Stimulated activated naive CD8-positive, alpha-beta T cell treated with anti-CD3 and anti-CD28 coated beads, Interleukin-15, Interleukin-2, amounts not matched to agents 100 ng/mL and 50 ng/mL, for 24 hours (primary cell): ENCODE data around the gene METAP1D.

Experiments used
- H3K27ac Mint-ChIP-seq: one replicate; pipeline ENCODE4 v1.8.0; 2021; ENCODE audit warnings: mild to moderate bottlenecking, mixed read lengths
- H3K27me3 Mint-ChIP-seq: one replicate; pipeline ENCODE4 v1.8.0; 2021; ENCODE audit warnings: mixed read lengths
- H3K36me3 Mint-ChIP-seq: one replicate; pipeline ENCODE4 v1.8.0; 2021; ENCODE audit warnings: low read depth, mixed read lengths
- H3K4me1 Mint-ChIP-seq: one replicate; pipeline ENCODE4 v1.8.0; 2021; ENCODE audit warnings: low read depth, mixed read lengths
- H3K4me3 Mint-ChIP-seq: one replicate; pipeline ENCODE4 v1.8.0; 2021; ENCODE audit warnings: mild to moderate bottlenecking, mixed read lengths
- H3K9me3 Mint-ChIP-seq: one replicate; pipeline ENCODE4 v1.8.0; 2021; ENCODE audit warnings: mixed read lengths

METAP1D gene

DNA sequence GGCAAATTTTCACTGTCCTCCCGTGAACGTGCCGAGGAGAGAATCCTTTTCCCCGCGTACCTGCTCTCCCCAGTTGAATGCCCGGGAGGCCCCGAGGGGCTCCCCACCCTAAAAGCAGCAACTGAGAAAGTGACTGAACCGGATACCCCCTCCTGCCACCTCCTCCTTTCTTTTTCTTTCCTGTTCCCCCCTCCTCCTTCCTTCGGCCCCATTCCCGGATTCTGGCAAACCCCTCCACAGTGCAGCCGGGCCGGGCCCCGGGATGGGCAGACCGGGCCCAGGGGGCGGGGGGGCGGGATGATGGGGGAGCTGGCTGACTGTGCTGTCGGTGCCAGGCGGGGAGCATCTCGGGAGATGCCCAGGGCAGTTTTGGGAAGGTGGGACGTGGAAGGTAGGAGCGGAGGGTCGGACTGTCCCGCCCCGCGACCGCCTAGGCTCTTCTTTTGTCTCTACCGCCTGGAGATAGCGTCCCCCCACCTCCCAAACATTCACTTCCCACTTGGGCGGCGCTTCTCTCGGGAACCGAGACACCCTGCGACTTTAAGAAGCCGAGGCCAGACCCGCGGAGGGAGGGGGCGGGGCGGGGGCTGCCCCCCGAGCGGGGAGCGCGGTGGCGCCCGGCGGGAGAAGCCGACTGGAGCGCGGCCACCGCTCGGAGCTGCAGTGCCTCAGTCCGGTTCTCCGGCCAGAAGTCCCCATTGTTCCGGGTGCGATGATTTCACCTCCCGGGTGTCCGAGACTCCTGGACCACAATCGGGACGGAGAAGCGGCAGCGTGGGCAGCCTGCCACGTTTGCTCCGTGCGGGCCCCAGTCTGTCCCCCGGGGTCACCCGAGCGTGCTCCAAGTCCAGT is 94.8 kb downstream of the METAP1D start:
- no peaks in the 10 kb centered on the region for H3K9me3 Mint-ChIP-seq
- H3K27me3 Mint-ChIP-seq, result peaks cover 78% of the 10 kb centered on the region
- no peak overlapping the region for H3K27ac Mint-ChIP-seq

GRCh38 chr2:172095146-172095904 is 95.6 kb downstream of the METAP1D start:
- H3K27me3 Mint-ChIP-seq, result peaks cover 70% of the 10 kb centered on the region
- no peak overlapping the region for H3K27ac Mint-ChIP-seq

More for the DNA sequence above, 94.8 kb downstream of the METAP1D start:
- Mint-ChIP-seq H3K4me3 (peak overlapping the region; percentile 81), H3K36me3 (peaks cover 5% of the 10 kb centered on the region), H3K4me1 (peaks cover 53% of the 10 kb centered on the region)

GRCh38 chr2:172095905-172096625 is 96.3 kb downstream of the METAP1D start:
- H3K9me3 Mint-ChIP-seq, result no peaks in the 10 kb centered on the region
- no peak overlapping the region for H3K27ac Mint-ChIP-seq

More at GRCh38 chr2:172095146-172095904, 95.6 kb downstream of the METAP1D start:
- H3K9me3 Mint-ChIP-seq, result no peaks in the 10 kb centered on the region
- peak overlapping the region; percentile 81 for H3K4me3 Mint-ChIP-seq
- peaks cover 58% of the 10 kb centered on the region for H3K4me1 Mint-ChIP-seq
- H3K36me3 Mint-ChIP-seq, result peaks cover 5% of the 10 kb centered on the region

DNA sequence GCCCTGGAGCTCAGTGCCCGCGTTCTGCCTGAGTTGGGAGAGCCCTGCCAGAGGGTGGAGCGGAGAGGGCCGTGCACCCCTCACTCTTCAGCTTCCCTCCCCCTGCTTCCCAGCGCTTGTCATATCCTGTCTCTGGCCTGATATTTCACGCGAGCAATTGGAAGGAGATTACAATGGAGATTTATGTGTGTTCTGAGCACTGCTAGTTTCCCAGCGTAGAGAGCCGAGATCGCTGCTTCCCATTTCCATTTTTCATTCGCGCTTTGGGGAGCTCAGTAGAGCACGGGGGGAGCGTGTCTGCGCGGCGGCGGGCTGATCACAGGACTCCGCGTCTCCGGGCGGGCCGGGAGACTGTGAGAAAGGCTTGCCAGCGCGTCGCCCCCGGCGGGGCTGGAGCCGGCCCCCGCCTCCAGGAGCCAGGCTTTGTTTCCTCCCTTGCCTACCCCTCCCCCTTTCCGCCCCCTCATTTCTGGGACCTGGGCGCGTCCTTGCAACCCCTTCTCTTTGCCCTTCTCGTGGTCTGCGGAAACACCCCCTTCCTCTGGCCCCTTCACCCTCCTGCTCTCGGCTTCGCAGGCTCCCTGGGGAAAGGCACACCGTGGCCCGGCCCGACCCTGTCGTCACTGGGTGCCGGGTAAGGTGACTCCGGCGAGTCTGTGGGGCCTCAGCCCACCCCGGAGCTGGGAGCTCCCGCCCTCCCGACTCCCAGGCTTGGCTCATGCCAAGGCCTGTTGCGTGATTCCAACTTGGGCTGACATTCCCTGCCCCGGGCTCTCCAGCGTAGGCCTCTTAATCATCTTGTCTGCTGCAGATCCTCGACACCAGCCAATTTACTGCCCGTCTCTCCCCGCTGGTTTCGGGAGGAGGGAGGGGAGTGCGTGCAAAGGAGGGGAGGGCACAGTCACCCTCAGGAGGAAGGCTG is 97.1 kb downstream of the METAP1D start:
- peaks cover 72% of the 10 kb centered on the region for H3K4me1 Mint-ChIP-seq
- H3K9me3 Mint-ChIP-seq, result no peaks in the 10 kb centered on the region
- H3K27ac Mint-ChIP-seq, result no peak overlapping the region
- H3K36me3 Mint-ChIP-seq, result peaks cover 5% of the 10 kb centered on the region
- H3K4me3 Mint-ChIP-seq, result peak overlapping the region; percentile 56
- H3K27me3 Mint-ChIP-seq, result peaks cover 69% of the 10 kb centered on the region

More at GRCh38 chr2:172095905-172096625, 96.3 kb downstream of the METAP1D start:
- H3K27me3 Mint-ChIP-seq, result peaks cover 68% of the 10 kb centered on the region
- peak overlapping the region; percentile 81 for H3K4me3 Mint-ChIP-seq
- H3K36me3 Mint-ChIP-seq, result peaks cover 5% of the 10 kb centered on the region
- H3K4me1 Mint-ChIP-seq, result peaks cover 66% of the 10 kb centered on the region

DNA sequence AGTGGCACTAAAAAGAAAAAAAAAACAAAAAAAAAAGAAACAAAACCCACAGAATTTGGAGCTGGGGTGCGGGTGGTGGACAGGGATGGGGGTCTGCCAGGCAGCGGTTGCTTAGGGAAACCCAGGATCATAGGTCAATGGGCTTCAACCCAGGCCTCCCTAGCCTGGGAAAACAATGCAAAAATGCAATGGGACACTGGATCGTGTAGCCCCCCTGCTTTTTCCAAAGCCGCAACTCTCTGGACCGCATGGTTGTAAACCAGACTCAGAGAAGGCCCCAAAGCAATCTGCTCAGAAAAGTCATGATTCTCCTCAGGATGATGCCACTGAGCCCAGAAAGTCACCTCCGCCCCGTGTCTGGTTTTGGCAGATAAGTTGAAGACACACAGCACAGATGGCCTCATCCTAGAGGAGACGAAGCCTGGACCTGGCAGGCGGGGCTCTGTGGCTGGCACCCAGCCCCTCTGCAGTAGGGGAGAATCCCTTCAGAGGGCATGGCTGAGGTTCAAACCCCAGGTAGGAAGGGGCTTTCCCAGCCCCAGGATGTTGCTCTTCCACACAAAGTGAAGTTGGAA is 97.9 kb downstream of the METAP1D start:
- Mint-ChIP-seq H3K9me3 (no peaks in the 10 kb centered on the region), H3K27ac (no peak overlapping the region), H3K4me3 (no peak overlapping the region), H3K27me3 (peaks cover 64% of the 10 kb centered on the region), H3K36me3 (peaks cover 5% of the 10 kb centered on the region), H3K4me1 (peaks cover 74% of the 10 kb centered on the region)

GRCh38 chr2:172098287-172098649 is 98.5 kb downstream of the METAP1D start:
- H3K36me3 Mint-ChIP-seq, result peaks cover 5% of the 10 kb centered on the region
- H3K4me3 Mint-ChIP-seq, result peak overlapping the region; percentile 64
- peak overlapping the region; percentile 59 for H3K27ac Mint-ChIP-seq
- H3K9me3 Mint-ChIP-seq, result no peaks in the 10 kb centered on the region
- H3K27me3 Mint-ChIP-seq, result peaks cover 63% of the 10 kb centered on the region
- H3K4me1 Mint-ChIP-seq, result peaks cover 77% of the 10 kb centered on the region

GRCh38 chr2:172098650-172099471 is 99.1 kb downstream of the METAP1D start:
- Mint-ChIP-seq H3K9me3 (no peaks in the 10 kb centered on the region), H3K4me3 (peak overlapping the region; percentile 64), H3K4me1 (peaks cover 77% of the 10 kb centered on the region), H3K36me3 (peaks cover 5% of the 10 kb centered on the region), H3K27me3 (peaks cover 63% of the 10 kb centered on the region), H3K27ac (peak overlapping the region; percentile 59)

GRCh38 chr2:172099472-172100079 is 99.8 kb downstream of the METAP1D start:
- H3K4me3 Mint-ChIP-seq, result no peak overlapping the region
- peaks cover 66% of the 10 kb centered on the region for H3K27me3 Mint-ChIP-seq
- H3K36me3 Mint-ChIP-seq, result peaks cover 5% of the 10 kb centered on the region
- peaks cover 79% of the 10 kb centered on the region for H3K4me1 Mint-ChIP-seq
- no peak overlapping the region for H3K27ac Mint-ChIP-seq
- no peaks in the 10 kb centered on the region for H3K9me3 Mint-ChIP-seq

DNA sequence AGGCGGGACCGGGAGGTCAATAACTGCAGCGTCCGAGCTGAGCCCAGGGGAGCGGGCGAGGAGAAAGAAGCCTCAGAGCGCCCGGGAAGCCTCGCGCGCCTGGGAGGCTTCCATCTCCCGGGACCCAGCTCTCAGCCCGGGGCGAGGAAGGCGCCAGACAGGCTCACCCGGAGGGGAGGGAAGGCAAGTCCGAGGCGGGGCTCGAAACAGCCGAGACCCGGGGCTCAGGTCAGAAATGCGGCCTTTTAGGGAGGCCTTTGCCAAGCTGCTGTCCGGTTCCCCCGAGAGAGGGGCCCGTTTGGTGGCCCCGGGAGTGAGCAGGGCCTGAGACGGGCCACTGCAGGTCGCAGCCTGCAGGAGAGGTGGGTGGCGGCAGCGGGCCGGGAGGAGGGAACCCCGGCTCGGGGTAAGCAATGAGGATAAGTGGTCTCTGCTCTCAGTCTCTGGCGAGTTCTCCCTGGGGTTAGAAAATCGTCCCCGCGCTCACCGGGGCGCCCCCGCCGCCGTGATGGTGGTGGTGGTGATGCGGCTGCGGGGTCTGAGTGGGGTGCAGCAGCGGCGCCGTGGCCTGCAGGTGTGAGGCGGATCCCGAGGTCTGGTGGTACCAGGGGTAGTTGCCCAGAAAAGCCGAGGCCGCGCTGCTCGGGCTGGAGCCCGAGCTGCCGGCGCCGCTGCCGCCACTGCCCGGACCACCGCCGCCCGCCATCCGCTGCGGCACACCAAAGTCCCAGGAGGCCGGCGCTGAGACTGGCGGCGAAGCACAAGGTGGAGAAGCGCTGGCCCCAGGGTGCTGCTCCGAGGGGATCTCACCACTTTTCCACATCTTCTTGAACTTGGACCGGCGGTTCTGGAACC is 100.6 kb downstream of the METAP1D start:
- H3K27me3 Mint-ChIP-seq, result peaks cover 70% of the 10 kb centered on the region
- H3K4me1 Mint-ChIP-seq, result peaks cover 75% of the 10 kb centered on the region
- peak overlapping the region; percentile 58 for H3K27ac Mint-ChIP-seq
- peak overlapping the region; percentile 62 for H3K4me3 Mint-ChIP-seq
- H3K9me3 Mint-ChIP-seq, result no peaks in the 10 kb centered on the region
- H3K36me3 Mint-ChIP-seq, result peaks cover 5% of the 10 kb centered on the region

DNA sequence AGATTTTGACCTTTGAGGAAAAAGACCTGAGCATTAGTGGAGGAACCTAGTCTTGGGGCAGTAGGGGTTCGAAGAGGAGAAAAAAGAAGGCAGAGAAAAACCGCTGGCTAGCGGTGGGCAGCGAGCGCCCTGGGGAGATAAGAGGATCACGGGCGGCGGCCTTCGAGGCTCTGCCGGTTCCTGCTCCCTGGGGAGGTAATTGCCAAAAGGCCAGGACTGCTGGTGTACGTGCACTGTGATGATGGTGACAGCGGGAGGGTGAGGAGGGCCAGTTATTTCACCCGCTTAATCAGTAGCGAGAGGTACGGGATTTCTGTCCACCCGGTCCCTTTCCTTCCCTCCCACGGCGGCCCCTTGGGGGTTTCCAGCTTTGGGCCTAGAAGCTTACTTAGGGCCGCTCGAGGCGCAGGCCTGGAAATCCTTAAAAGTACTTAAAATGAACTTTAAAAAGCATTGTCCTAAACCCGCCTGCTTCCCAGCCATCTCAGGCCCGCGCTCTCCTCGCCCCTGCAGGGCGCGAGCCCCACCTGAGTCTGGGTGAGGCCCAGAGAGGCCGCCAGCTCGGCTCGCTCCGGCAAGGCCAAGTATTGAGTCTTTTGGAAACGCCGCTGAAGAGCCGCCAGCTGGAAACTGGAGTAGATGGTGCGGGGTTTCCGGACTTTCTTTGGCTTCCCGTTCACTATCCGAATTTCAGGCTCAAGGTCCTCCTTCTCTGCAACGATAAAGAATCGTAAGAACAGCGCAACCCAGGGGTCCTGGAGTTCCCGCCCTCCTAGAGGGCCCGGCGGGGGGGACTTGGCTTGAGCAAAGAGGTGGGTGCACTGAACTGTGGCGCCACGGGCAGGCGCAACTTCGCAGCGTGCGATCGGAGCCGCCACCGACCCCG is 101.4 kb downstream of the METAP1D start:
- Mint-ChIP-seq H3K4me1 (peaks cover 73% of the 10 kb centered on the region), H3K36me3 (peaks cover 5% of the 10 kb centered on the region), H3K27me3 (peaks cover 68% of the 10 kb centered on the region), H3K4me3 (peak overlapping the region; percentile 76), H3K9me3 (no peaks in the 10 kb centered on the region), H3K27ac (peak overlapping the region; percentile 58)

GRCh38 chr2:172101821-172102390 is 102.2 kb downstream of the METAP1D start:
- Mint-ChIP-seq H3K9me3 (no peaks in the 10 kb centered on the region), H3K27ac (peak overlapping the region; percentile 36), H3K36me3 (peaks cover 5% of the 10 kb centered on the region), H3K4me3 (peak overlapping the region; percentile 76), H3K27me3 (peaks cover 68% of the 10 kb centered on the region), H3K4me1 (peaks cover 66% of the 10 kb centered on the region)
